Epithelial cell of esophagus (primary cell): ENCODE results near the gene ERH.

Experiments
- DNase-seq: peaks from one replicate; pipeline ENCODE4 v3.0.0; 2010; ENCODE audit warnings: low read depth
- H3K4me3 ChIP-seq: 2 replicates; pipeline ENCODE4 v1.5.1; 2011; ENCODE audit warnings: mild to moderate bottlenecking, low read length, control low read depth
- TF ChIP-seq, protein P1 (sequence below): IDR thresholded peaks from 2 replicates; pipeline ENCODE4 v1.5.1; 2011; ENCODE audit warnings: low read depth, mild to moderate bottlenecking, low read length, control low read depth, inconsistent platforms; ENCODE audit not compliant: insufficient read depth; ENCODE audit errors: missing control alignments

Gene ERH

DNA sequence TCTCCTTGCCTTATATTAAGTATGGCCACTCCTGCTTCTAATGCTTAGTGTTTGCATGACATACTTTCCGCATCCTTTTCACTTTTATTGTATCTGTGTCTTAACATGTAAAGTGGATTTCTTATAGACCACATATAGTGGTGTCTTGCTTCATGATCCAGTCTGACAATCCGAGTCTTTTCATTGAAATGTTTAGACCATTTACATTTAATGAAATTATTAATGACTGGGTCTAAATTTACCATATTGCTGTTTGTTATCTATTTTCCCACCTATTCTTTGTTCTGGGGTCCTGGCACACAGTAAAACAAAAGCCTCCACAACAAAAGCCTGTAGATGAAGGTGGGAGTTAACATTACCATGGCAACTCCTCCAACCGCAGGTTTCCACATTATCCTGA, 22.9 kb downstream of the ERH start:
- DNase-seq = no peak
- no peak overlapping the region for H3K4me3 ChIP-seq
- TF ChIP-seq, protein P1, sequence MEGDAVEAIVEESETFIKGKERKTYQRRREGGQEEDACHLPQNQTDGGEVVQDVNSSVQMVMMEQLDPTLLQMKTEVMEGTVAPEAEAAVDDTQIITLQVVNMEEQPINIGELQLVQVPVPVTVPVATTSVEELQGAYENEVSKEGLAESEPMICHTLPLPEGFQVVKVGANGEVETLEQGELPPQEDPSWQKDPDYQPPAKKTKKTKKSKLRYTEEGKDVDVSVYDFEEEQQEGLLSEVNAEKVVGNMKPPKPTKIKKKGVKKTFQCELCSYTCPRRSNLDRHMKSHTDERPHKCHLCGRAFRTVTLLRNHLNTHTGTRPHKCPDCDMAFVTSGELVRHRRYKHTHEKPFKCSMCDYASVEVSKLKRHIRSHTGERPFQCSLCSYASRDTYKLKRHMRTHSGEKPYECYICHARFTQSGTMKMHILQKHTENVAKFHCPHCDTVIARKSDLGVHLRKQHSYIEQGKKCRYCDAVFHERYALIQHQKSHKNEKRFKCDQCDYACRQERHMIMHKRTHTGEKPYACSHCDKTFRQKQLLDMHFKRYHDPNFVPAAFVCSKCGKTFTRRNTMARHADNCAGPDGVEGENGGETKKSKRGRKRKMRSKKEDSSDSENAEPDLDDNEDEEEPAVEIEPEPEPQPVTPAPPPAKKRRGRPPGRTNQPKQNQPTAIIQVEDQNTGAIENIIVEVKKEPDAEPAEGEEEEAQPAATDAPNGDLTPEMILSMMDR = no peak

DNA sequence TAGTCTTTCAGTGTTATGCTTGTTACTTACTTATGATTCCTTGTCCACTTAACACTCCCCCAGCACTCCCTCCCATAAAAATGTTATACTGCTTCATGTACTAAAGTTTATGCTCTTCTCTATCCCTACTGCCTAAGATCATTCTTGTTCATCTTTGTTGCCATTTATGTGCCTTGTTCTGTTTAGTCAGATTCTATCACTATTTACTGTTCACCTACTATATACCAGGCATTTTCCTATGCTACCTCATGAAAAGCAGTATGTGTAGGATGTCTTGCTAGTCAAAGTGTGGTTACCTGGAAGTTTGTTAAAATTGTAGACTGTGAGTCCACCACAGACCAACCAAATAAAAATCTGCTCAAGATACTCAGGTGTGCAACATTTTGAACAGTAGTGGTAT, 23.9 kb downstream of the ERH start:
- no peak overlapping the region for H3K4me3 ChIP-seq
- DNase-seq = no peak
- TF ChIP-seq, protein P1 = no peak

DNA sequence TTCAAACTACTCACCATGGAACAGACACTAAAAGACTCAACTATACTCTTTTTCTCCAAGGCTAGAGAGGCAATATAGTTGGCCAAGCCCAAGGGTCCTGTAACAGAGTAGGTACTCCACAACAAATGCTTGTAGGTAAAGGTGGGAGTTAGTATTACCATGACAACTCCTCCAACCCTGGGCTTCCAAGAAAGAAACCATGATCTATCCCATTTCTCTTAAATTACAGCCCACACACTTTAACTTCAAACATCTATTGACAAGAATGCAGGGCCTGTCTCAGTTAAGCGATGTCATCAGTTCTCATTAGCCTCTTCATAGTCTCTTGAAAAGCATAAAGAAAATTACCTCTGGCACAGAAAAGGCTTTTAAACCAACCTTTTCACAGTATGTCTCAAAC, 25.0 kb downstream of the ERH start:
- no peak overlapping the region for H3K4me3 ChIP-seq
- TF ChIP-seq, protein P1 = no peak
- DNase-seq = no peak

DNA sequence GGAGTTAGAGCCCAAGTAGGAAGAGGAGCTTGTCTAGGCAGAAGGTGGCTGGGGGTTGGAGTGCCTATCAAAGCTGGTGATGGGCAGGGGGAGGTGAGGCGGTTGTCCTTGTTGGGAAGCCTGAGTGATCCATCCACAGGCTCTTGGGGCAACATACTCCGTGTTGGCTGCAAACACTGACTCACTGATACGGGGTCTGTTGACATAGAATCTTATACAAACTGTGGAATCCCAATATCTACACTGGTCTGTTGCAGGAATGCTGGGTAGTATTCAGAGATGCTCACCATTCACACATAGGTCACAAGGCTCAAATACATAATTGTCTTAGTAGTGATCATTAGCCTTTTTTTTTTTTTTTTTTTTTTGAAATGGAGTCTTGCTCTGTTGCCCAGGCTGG, 26.0 kb downstream of the ERH start:
- TF ChIP-seq, protein P1 = no peak
- no peak overlapping the region for H3K4me3 ChIP-seq
- DNase-seq = no peak

DNA sequence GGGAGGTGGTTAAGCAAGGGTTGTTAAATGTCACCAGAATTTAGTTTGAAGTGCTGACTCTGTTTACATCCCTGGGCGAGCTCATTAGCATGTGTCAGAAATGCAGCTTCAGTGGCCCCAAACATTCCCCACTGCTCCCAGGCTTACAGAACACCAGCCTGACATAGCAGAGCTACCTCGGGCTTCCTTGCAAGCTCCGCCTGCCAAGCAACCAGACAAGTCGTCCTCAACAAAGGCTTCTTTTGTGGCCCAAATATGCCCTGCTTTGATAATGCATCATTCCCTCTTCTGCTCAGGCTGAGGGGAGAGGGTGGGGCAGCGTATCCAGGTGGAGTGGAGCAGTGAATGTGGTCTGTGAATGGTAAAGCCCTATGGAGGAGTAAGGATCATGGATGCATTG, 28.0 kb downstream of the ERH start:
- no peak for DNase-seq
- no peak overlapping the region for H3K4me3 ChIP-seq
- TF ChIP-seq, protein P1 = no peak

DNA sequence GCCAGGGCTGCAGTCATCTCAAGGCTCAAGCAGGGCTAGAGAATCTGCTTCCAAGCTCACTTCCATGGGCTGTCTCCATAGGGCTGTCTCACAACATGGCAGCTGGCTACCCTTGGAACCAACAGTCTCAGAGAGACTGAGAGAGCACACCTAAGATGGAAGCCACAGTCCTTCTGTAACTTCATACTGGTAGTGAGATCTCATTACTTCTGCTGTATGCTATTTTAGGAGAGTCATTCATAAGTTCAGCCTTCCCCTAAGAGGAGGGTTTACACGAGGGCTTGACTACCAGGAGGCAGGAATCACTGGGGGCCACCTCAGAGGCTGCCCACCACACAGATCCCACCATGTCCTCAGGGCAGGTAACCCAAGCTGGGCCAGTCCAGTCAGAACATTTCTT, 29.7 kb downstream of the ERH start:
- DNase-seq = no peak
- H3K4me3 ChIP-seq = no peak overlapping the region
- TF ChIP-seq, protein P1 = no peak

DNA sequence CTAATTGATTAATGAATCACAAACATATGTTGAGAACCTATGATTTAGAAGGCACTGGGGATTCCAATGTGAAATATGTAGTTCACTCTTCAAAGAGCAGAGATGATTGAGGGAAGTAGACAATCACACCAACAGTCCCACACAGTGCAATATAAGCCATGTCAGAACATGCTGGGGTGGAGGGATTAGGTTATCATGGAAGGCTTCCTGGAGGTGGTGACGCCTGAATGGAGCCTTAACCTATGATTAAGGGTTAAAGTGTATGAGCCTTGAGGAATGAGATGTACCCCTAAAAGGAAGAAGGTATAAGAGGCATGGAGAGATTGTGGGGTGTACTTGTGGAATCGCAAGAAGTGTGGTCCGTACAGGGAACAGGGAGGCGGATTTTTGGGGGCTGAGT, 31.3 kb downstream of the ERH start:
- TF ChIP-seq, protein P1 = no peak
- no peak overlapping the region for H3K4me3 ChIP-seq
- no peak for DNase-seq
